Uterus (tissue), 4 donors: ENCODE results near the gene SBF2. TPM values are rescaled to one million over a fixed set of nuclear protein-coding genes. Genes with fewer than 3 reads are reported as not detected.

Source experiments
- DNase-seq, 2 donors: peaks; one replicate each; pipeline ENCODE4 v3.0.0-alpha.2; 2019 to 2020
- H3K27ac ChIP-seq, 2 donors: fragments of 200-600 bp; sonication (generic); 1 replicate in 1 of 2; 2 replicates in 1 of 2; pipeline ENCODE4 v1.5.1; 2016 to 2018
- H3K27me3 ChIP-seq, 2 donors: fragments of 200-600 bp; sonication (generic); one replicate each; pipeline ENCODE4 v1.5.1; 2018 to 2019; ENCODE audit warnings: control low read depth in 1 of 2
- H3K36me3 ChIP-seq, 2 donors: fragments of 200-600 bp; sonication (generic); one replicate each; pipeline ENCODE4 v1.5.1; 2019; ENCODE audit warnings: control low read depth in 1 of 2
- H3K4me1 ChIP-seq, 2 donors: fragments of 200-600 bp; sonication (generic); one replicate each; pipeline ENCODE4 v1.5.1; 2018 to 2019; ENCODE audit warnings: control low read depth in 1 of 2
- H3K4me3 ChIP-seq, 2 donors: fragments of 200-600 bp; sonication (generic); 1 replicate in 1 of 2; 2 replicates in 1 of 2; pipeline ENCODE4 v1.5.1; 2018 to 2019; ENCODE audit warnings: mild to moderate bottlenecking in 1 of 2
- H3K9me3 ChIP-seq, 2 donors: fragments of 200-600 bp; sonication (generic); one replicate each; pipeline ENCODE4 v1.5.1; 2019; ENCODE audit warnings: control low read depth in 1 of 2
- CTCF ChIP-seq, 4 experiments: fragments of 200-600 bp in 2 of 4; fragments of 450-650 bp in 2 of 4; sonication (generic) in 2 of 4; IDR thresholded peaks; one replicate each; pipeline ENCODE4 v1.5.1; 2016 to 2019; ENCODE audit warnings: antibody characterized with exemption in 4 of 4, mild to moderate bottlenecking in 2 of 4, moderate library complexity in 1 of 4
- POLR2A ChIP-seq, 2 donors: fragments of 450-650 bp; IDR thresholded peaks; one replicate each; pipeline ENCODE4 v1.6.1; 2016; ENCODE audit warnings: antibody characterized with exemption in 2 of 2, mild to moderate bottlenecking in 1 of 2, moderate library complexity in 1 of 2
- intact Hi-C: fragments of 100-400 bp; cut with DNase I; formaldehyde crosslinking; loops from one replicate; pipeline ENCODE4 v1.15.1; 2023; ENCODE audit warnings: low total_unique reads
- total RNA-seq, 4 donors: library from RNA; depleted of rRNA in 3 of 4; stranded (reverse); fragments of >200 nt in 3 of 4; gene quantifications; one replicate each; pipeline versions ENCODE4 v1.1.0 to v1.2.4, GENCODE V29; 2014 to 2023
- donor health status: DM: yes; HTN: yes; CAD: no.

Gene SBF2
- total RNA-seq, 4 donors from 2014 or later: 45.0 to 202 (median 98.0) TPM

GRCh38 chr11:10049756-10050155 is 244.3 kb downstream of the SBF2 start:
- H3K27ac ChIP-seq: no peak overlapping the region
- H3K4me1 ChIP-seq: no peaks in the 10 kb centered on the region
- H3K27me3 ChIP-seq: no peaks in the 10 kb centered on the region
- TF ChIP-seq POLR2A (IDR thresholded peaks at IDR 0.05): no peak
- no peak for TF ChIP-seq CTCF (IDR thresholded peaks at IDR 0.05)
- no peak for DNase-seq
- H3K9me3 ChIP-seq: peaks cover 0 to 13% of the 10 kb centered on the region in 2 donors
- no peak overlapping the region for H3K4me3 ChIP-seq
- H3K36me3 ChIP-seq: no peaks in the 10 kb centered on the region
- intact Hi-C loops: no loop called here

GRCh38 chr11:10048350-10048749 is 245.7 kb downstream of the SBF2 start:
- no peak overlapping the region for H3K4me3 ChIP-seq
- peaks cover 0 to 17% of the 10 kb centered on the region in 2 donors for H3K9me3 ChIP-seq
- no peaks in the 10 kb centered on the region for H3K27me3 ChIP-seq
- intact Hi-C loops: no loop called here
- H3K36me3 ChIP-seq: no peaks in the 10 kb centered on the region
- H3K4me1 ChIP-seq: no peaks in the 10 kb centered on the region
- TF ChIP-seq CTCF (IDR thresholded peaks at IDR 0.05) (no peak), POLR2A (IDR thresholded peaks at IDR 0.05) (no peak)
- no peak overlapping the region for H3K27ac ChIP-seq
- no peak for DNase-seq

GRCh38 chr11:10044618-10045017 is 249.4 kb downstream of the SBF2 start:
- H3K36me3 ChIP-seq: no peaks in the 10 kb centered on the region
- no peaks in the 10 kb centered on the region for H3K4me1 ChIP-seq
- H3K27ac ChIP-seq: no peak overlapping the region
- TF ChIP-seq POLR2A (IDR thresholded peaks at IDR 0.05): no peak
- intact Hi-C loops: no loop called here
- H3K9me3 ChIP-seq: peaks cover 0 to 17% of the 10 kb centered on the region in 2 donors
- no peak for DNase-seq
- no peak overlapping the region for H3K4me3 ChIP-seq
- H3K27me3 ChIP-seq: no peaks in the 10 kb centered on the region

- no peaks in the 10 kb centered on the region for H3K27me3 ChIP-seq
- no peak overlapping the region for H3K4me3 ChIP-seq
- DNase-seq: no peak
- intact Hi-C loops: no loop called here
- no peaks in the 10 kb centered on the region for H3K4me1 ChIP-seq
- no peak for TF ChIP-seq POLR2A (IDR thresholded peaks at IDR 0.05)
- no peak for TF ChIP-seq CTCF (IDR thresholded peaks at IDR 0.05)
- peaks cover 0 to 17% of the 10 kb centered on the region in 2 donors for H3K9me3 ChIP-seq
- no peak overlapping the region for H3K27ac ChIP-seq
- H3K36me3 ChIP-seq: no peaks in the 10 kb centered on the region
These were observed 251.3 kb downstream of the SBF2 start for GRCh38 chr11:10042699-10043098.

GRCh38 chr11:10041748-10042446 is 252.1 kb downstream of the SBF2 start:
- Histone ChIP-seq H3K9me3 (peaks cover 0 to 17% of the 10 kb centered on the region in 2 donors), H3K4me1 (no peaks in the 10 kb centered on the region), H3K36me3 (no peaks in the 10 kb centered on the region), H3K27me3 (no peaks in the 10 kb centered on the region), H3K27ac (no peak overlapping the region), H3K4me3 (no peak overlapping the region)
- no peak for DNase-seq
- no peak for TF ChIP-seq POLR2A (IDR thresholded peaks at IDR 0.05)
- TF ChIP-seq CTCF (IDR thresholded peaks at IDR 0.05): no peak
- intact Hi-C loops: no loop called here
